ENCODE measurements around the gene NOC3L. TPM values are rescaled to one million over a fixed set of nuclear protein-coding genes. Genes with fewer than 3 reads are reported as not detected.

The NOC3L gene
- total RNA-seq, 1 experiment from 2014 or later = 21.8 TPM

DNA sequence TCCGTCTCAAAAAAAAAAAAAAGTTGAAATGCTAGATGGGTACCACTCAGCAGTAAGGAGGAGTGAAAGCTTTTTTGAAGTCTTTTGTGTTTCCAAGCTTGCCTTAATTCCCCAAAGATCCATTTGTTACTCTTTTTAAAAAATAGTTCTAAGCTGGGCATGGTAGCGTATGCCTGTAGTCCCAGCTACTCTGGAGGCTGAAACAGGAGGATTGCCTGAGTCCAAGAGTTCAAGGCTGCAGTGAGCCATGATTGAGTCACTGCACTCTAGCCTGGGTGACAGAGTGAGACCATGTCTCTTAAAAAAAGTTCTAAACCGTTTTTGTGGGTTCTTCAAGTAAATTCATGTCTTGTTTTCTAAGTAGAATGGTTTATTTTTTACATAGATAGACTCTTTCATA, 44.9 kb upstream of the NOC3L start:
- CTCF ChIA-PET = interaction anchor here (0.7 kb wide), 1 partner anchor 239 kb away, joined by 4 read pairs; no protein-coding TSS in a partner anchor
- no peaks in the 10 kb centered on the region for H3K27me3 Mint-ChIP-seq (ENCODE audit: unreplicated experiment)
- TF ChIP-seq, protein P1, sequence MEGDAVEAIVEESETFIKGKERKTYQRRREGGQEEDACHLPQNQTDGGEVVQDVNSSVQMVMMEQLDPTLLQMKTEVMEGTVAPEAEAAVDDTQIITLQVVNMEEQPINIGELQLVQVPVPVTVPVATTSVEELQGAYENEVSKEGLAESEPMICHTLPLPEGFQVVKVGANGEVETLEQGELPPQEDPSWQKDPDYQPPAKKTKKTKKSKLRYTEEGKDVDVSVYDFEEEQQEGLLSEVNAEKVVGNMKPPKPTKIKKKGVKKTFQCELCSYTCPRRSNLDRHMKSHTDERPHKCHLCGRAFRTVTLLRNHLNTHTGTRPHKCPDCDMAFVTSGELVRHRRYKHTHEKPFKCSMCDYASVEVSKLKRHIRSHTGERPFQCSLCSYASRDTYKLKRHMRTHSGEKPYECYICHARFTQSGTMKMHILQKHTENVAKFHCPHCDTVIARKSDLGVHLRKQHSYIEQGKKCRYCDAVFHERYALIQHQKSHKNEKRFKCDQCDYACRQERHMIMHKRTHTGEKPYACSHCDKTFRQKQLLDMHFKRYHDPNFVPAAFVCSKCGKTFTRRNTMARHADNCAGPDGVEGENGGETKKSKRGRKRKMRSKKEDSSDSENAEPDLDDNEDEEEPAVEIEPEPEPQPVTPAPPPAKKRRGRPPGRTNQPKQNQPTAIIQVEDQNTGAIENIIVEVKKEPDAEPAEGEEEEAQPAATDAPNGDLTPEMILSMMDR (IDR thresholded peaks at IDR 0.05; ENCODE audit: unreplicated experiment) = no peak
- peaks cover 25% of the 10 kb centered on the region for H3K36me3 Mint-ChIP-seq (ENCODE audit: insufficient read depth, unreplicated experiment)
- H3K9me3 Mint-ChIP-seq (ENCODE audit: low read depth, unreplicated experiment) = no peaks in the 10 kb centered on the region
- intact Hi-C loops (cut with micrococcal nuclease; ENCODE audit: unreplicated experiment) = no loop called here
- BruUV-seq (replicated peaks) = no TSS peak
- no peak overlapping the region for H3K27ac Mint-ChIP-seq (ENCODE audit: unreplicated experiment)
- no peaks in the 10 kb centered on the region for H3K4me1 Mint-ChIP-seq (ENCODE audit: low read depth, unreplicated experiment)
- H3K4me3 Mint-ChIP-seq (ENCODE audit: low read depth, unreplicated experiment) = no peak overlapping the region
- no peak for DNase-seq

DNA sequence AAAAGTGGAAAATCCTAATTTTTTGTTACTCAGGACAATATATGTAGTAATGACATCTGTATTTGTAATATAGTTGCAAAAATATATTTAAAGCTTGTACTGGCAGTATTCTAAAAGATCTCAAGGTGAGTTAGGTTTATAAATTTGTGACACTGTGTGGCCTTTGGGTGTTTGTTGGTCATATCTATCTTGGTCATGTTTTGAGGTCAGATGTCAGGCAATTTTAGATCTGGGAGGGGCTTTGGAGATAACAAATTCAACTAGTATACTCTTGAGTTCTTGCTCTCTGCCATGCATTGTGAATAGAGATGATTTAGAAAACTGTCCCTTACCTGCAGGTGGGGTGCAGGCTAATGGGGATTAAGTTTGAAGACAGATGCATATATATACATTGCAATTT, 42.7 kb upstream of the NOC3L start:
- intact Hi-C loops (cut with micrococcal nuclease; ENCODE audit: unreplicated experiment) = no loop called here
- no peak for DNase-seq
- Mint-ChIP-seq H3K27me3 (ENCODE audit: unreplicated experiment) (no peaks in the 10 kb centered on the region), H3K4me1 (ENCODE audit: low read depth, unreplicated experiment) (no peaks in the 10 kb centered on the region), H3K36me3 (ENCODE audit: insufficient read depth, unreplicated experiment) (peaks cover 31% of the 10 kb centered on the region), H3K4me3 (ENCODE audit: low read depth, unreplicated experiment) (peak overlapping the region; percentile 77), H3K9me3 (ENCODE audit: low read depth, unreplicated experiment) (no peaks in the 10 kb centered on the region), H3K27ac (ENCODE audit: unreplicated experiment) (peak overlapping the region; percentile 67)
- CTCF ChIA-PET = interaction anchor here (0.5 kb wide), 1 partner anchor 39 kb away, joined by 3 read pairs; no protein-coding TSS in a partner anchor
- TF ChIP-seq, protein P1 (IDR thresholded peaks at IDR 0.05; ENCODE audit: unreplicated experiment) = no peak
- TSS peak; percentile 22 for BruUV-seq (replicated peaks)

DNA sequence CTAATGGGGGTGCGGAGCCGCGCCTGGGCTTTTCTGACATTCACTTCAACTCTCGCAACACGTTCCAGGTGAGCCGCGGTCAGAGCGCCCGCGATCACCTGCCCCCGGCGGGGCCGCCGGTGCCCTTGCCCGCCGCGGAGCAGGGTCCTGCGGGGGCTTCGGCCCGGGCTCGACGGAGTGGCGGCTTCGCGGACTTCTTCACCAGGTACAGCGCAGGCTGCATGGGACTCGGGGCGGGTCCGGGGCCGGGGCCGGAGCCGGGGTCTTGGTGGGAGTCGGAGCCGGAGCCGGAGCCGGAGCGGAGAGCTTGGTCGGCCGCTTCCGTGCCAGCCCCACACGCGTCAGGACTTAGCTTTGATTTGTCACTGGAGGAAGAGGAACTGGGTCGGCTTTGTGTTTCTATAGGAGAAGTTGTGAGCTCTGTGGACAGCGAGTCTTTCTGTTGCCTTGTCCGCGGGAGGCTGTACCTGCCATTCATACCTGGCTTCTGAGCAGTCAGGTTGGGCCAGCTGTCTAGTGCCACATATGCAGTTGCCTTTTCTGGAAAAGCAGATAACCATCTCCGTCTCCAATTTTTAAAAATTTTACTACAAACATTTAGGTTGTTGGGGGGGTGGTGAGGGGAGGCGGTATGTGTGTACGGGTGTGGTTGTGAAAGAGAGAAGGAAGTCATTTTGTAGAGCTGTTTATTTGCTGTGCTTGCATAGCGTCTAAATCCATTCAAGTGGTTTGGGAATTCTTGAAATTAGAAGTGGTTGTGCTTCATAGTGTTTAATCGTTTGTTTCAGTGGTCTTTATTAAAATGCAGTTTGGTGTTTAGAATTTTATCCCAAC, 40.9 kb upstream of the NOC3L start:
- H3K9me3 Mint-ChIP-seq (ENCODE audit: low read depth, unreplicated experiment) = no peaks in the 10 kb centered on the region
- peak; percentile 56 for DNase-seq
- BruUV-seq (replicated peaks) = no TSS peak
- no peaks in the 10 kb centered on the region for H3K27me3 Mint-ChIP-seq (ENCODE audit: unreplicated experiment)
- intact Hi-C loops (cut with micrococcal nuclease; ENCODE audit: unreplicated experiment) = loop anchor here (2.0 kb wide), 1 partner anchor 41 kb away; the partner anchor contains the start of gene NOC3L
- H3K4me1 Mint-ChIP-seq (ENCODE audit: low read depth, unreplicated experiment) = no peaks in the 10 kb centered on the region
- peak overlapping the region; percentile 77 for H3K4me3 Mint-ChIP-seq (ENCODE audit: low read depth, unreplicated experiment)
- no peak overlapping the region for H3K27ac Mint-ChIP-seq (ENCODE audit: unreplicated experiment)
- CTCF ChIA-PET = interaction anchor here (0.6 to 1.2 kb wide), 5 partner anchors 9 to 42 kb away, joined by 3 to 5 read pairs (median 4); no protein-coding TSS in a partner anchor
- TF ChIP-seq, protein P1 (IDR thresholded peaks at IDR 0.05; ENCODE audit: unreplicated experiment) = no peak
- H3K36me3 Mint-ChIP-seq (ENCODE audit: insufficient read depth, unreplicated experiment) = peaks cover 31% of the 10 kb centered on the region

DNA sequence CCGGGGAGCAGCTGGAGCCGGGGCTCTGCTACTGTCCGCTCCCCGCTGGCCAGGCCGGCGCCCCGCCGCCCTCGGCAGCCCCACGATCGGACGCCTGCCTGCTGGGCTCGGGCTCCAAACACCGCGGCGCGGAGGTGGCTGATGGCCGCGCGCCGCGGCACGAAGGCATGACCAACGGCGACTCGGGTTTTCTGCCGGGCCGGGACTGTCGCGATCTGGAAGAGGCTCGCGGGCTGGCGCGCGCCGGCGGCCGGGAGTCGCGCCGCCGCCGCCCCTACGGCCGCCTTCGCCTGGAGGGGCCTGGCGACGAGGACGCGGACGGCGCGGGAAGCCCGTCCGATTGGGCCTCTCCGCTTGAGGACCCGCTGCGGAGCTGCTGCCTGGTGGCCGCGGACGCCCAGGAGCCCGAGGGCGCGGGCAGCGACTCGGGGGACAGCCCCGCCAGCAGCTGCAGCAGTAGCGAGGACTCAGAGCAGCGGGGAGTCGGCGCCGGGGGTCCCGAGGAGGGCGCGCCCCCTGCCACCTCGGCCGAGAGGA, 40.2 kb upstream of the NOC3L start:
- CTCF ChIA-PET = interaction anchor here (1.0 to 1.2 kb wide), 4 partner anchors 10 to 41 kb away, joined by 3 to 5 read pairs (median 4); no protein-coding TSS in a partner anchor
- peak overlapping the region; percentile 77 for H3K4me3 Mint-ChIP-seq (ENCODE audit: low read depth, unreplicated experiment)

More for the DNA sequence above, 40.2 kb upstream of the NOC3L start:
- BruUV-seq (replicated peaks) = no TSS peak
- Mint-ChIP-seq H3K4me1 (ENCODE audit: low read depth, unreplicated experiment) (peaks cover 1% of the 10 kb centered on the region), H3K27ac (ENCODE audit: unreplicated experiment) (no peak overlapping the region), H3K36me3 (ENCODE audit: insufficient read depth, unreplicated experiment) (peaks cover 31% of the 10 kb centered on the region), H3K27me3 (ENCODE audit: unreplicated experiment) (no peaks in the 10 kb centered on the region), H3K9me3 (ENCODE audit: low read depth, unreplicated experiment) (no peaks in the 10 kb centered on the region)
- TF ChIP-seq, protein P1 (IDR thresholded peaks at IDR 0.05; ENCODE audit: unreplicated experiment) = no peak
- peak; percentile 44 for DNase-seq
- intact Hi-C loops (cut with micrococcal nuclease; ENCODE audit: unreplicated experiment) = loop anchor here (2.0 kb wide), 1 partner anchor 40 kb away; the partner anchor contains the start of gene NOC3L
